ENCODE measurements around the gene WSB1.

The WSB1 gene

GRCh38 chr17:27362909-27363308 lies 69.0 kb downstream of the WSB1 start:
- DNase-seq, result no peak

GRCh38 chr17:27363326-27363725 lies 69.4 kb downstream of the WSB1 start:
- DNase-seq, result no peak

Measured in NCI-H1694 treated with DMSO at 0.1 percent for 48 hours (cell line).